ENCODE results near the gene COIL.
"Not testable (repeated sequence)": the region's sequence is repeated elsewhere in the genome, so short reads cannot be mapped to it uniquely, and the experiment has no call there.

GRCh38 chr17:56965241-56965640, 4.4 kb upstream of the COIL start:
- not testable (repeated sequence) for TF ChIP-seq CTCF, MAX, MYC (IDR thresholded peaks at IDR 0.05; ENCODE audit: low read depth, low read length)

All from NB4 (cell line).